Neural progenitor cell (in vitro differentiated cells): Measurements from ENCODE around the gene WBP4. TPM values are rescaled to one million over a fixed set of nuclear protein-coding genes. Genes with fewer than 3 reads are reported as not detected.

Source experiments
- DNase-seq: peaks from one replicate; pipeline ENCODE4 v3.0.0-alpha.2; 2016; ENCODE audit warnings: low spot score
- H2AFZ ChIP-seq: fragments of 200-600 bp; sonication (generic); replicated peaks from 2 replicates; pipeline ENCODE4 v1.6.1; 2016; ENCODE audit warnings: antibody characterized with exemption
- H3F3A ChIP-seq: fragments of 200-600 bp; sonication (generic); 2 replicates; pipeline ENCODE4 v1.6.1; 2016; ENCODE audit warnings: antibody characterized with exemption, low read depth
- H3K27ac ChIP-seq: fragments of 200-600 bp; sonication (generic); 2 replicates; pipeline ENCODE4 v1.5.1; 2016; ENCODE audit warnings: mild to moderate bottlenecking
- H3K27me3 ChIP-seq: fragments of 200-600 bp; sonication (generic); 2 replicates; pipeline ENCODE4 v1.6.1; 2016; ENCODE audit warnings: mild to moderate bottlenecking, moderate library complexity
- H3K36me3 ChIP-seq: fragments of 200-600 bp; sonication (generic); 2 replicates; pipeline ENCODE4 v1.5.1; 2016
- H3K4me1 ChIP-seq: fragments of 200-600 bp; sonication (generic); 2 replicates; pipeline ENCODE4 v1.6.1; 2016; ENCODE audit warnings: mixed run types
- H3K4me2 ChIP-seq: fragments of 200-600 bp; sonication (generic); 2 replicates; pipeline ENCODE4 v1.6.1; 2016
- H3K4me3 ChIP-seq: fragments of 200-600 bp; sonication (generic); 2 replicates; pipeline ENCODE4 v1.5.1; 2016
- H3K79me2 ChIP-seq: fragments of 200-600 bp; sonication (generic); 2 replicates; pipeline ENCODE4 v1.6.1; 2016; ENCODE audit warnings: low read depth
- H3K9ac ChIP-seq: fragments of 200-600 bp; sonication (generic); 2 replicates; pipeline ENCODE4 v1.6.1; 2016
- H3K9me3 ChIP-seq: fragments of 200-600 bp; sonication (generic); 2 replicates; pipeline ENCODE4 v1.5.1; 2016; ENCODE audit warnings: low read depth
- H4K20me1 ChIP-seq: fragments of 200-600 bp; sonication (generic); 2 replicates; pipeline ENCODE4 v1.6.1; 2016; ENCODE audit warnings: low read depth
- H3K27ac Mint-ChIP-seq: 3 replicates; pipeline ENCODE4 v1.8.0; 2021; ENCODE audit warnings: mixed read lengths
- H3K27me3 Mint-ChIP-seq: 2 replicates; pipeline ENCODE4 v1.8.0; 2022; ENCODE audit warnings: low read depth, mild to moderate bottlenecking, inconsistent platforms, moderate library complexity, mixed read lengths; ENCODE audit not compliant: insufficient read depth
- H3K36me3 Mint-ChIP-seq: 3 replicates; pipeline ENCODE4 v1.8.0; 2021; ENCODE audit warnings: mixed read lengths
- H3K4me1 Mint-ChIP-seq: 3 replicates; pipeline ENCODE4 v1.8.0; 2021; ENCODE audit warnings: mixed read lengths
- H3K4me3 Mint-ChIP-seq: 3 replicates; pipeline ENCODE4 v1.8.0; 2021; ENCODE audit warnings: mild to moderate bottlenecking, moderate library complexity, mixed read lengths
- H3K9me3 Mint-ChIP-seq: 3 replicates; pipeline ENCODE4 v1.8.0; 2020; ENCODE audit warnings: mixed read lengths
- EZH2 ChIP-seq: fragments of 200-600 bp; sonication (generic); IDR thresholded peaks from 2 replicates; pipeline ENCODE4 v1.6.1; 2017; ENCODE audit warnings: antibody characterized with exemption, mild to moderate bottlenecking, moderate library complexity
- EZH2phosphoT487 ChIP-seq: fragments of 200-600 bp; sonication (generic); IDR thresholded peaks from 2 replicates; pipeline ENCODE4 v1.6.1; 2017; ENCODE audit warnings: antibody characterized with exemption
- total RNA-seq: library from RNA; depleted of rRNA; stranded (reverse); fragments of >200 nt; gene quantifications from 2 replicates; pipeline ENCODE4 v1.2.3, GENCODE V29; 2015; ENCODE audit warnings: low replicate concordance
- TF ChIP-seq, protein P1 (sequence below): fragments of 200-600 bp; sonication (generic); IDR thresholded peaks from 2 replicates; pipeline ENCODE4 v1.5.1; 2017; ENCODE audit warnings: antibody characterized with exemption, mild to moderate bottlenecking

WBP4 gene
- total RNA-seq, 1 donor from 2014 or later = 12.9 TPM

DNA sequence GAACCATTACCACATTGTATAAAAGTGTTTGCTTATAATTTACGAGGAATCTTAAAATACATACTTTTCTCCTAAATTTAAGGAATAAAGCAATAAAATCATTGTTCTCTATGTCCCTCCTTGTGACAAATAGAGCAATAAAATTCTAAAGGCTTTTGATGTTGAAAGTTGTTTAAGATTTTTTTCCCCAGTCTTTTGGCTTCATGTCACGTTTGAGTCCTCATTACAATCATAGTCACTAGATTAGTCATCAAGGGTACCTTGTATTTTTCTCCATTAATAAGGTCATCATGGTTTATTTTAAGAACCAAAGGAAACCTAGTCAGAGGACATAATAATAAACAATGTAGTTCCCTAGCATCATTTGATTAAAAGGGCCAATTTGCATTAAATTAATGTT lies 3.2 kb downstream of the WBP4 start:
- no peak for DNase-seq

DNA sequence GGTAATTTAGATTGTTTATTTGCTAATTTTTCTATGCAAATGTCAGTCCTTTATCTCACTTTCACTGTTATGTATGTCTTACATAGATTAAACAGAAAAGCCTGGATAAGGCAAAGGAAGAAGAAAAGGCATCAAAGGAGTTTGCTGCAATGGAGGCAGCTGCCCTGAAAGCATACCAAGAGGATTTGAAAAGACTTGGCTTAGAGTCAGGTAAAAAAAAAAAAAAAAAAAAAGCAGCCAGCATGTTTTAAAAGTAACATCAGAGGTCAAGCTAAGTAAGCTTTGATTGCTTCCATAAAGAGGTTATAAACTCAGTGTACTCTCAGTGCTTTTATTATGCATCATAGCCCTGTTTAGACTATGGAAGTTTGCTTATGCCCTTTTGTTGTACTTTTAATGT lies 3.8 kb downstream of the WBP4 start:
- Mint-ChIP-seq H3K36me3 (peaks cover 19% of the 10 kb centered on the region), H3K27ac (no peak overlapping the region), H3K27me3 (peaks cover 15% of the 10 kb centered on the region), H3K9me3 (peaks cover 11% of the 10 kb centered on the region), H3K4me3 (no peak overlapping the region), H3K4me1 (peaks cover 23% of the 10 kb centered on the region)
- Histone ChIP-seq H3K79me2 (peaks cover 27% of the 10 kb centered on the region), H3K4me1 (peaks cover 8% of the 10 kb centered on the region), H3K36me3 (peaks cover 20% of the 10 kb centered on the region), H3K27ac (no peak overlapping the region), H3K9me3 (no peaks in the 10 kb centered on the region), H3K4me3 (no peak overlapping the region), H3K9ac (no peak overlapping the region), H2AFZ (no peak overlapping the region), H4K20me1 (no peaks in the 10 kb centered on the region), H3K27me3 (no peaks in the 10 kb centered on the region), H3F3A (peaks cover 17% of the 10 kb centered on the region), H3K4me2 (no peak overlapping the region)
- DNase-seq = no peak
- no peak for TF ChIP-seq EZH2
- TF ChIP-seq, protein P1, sequence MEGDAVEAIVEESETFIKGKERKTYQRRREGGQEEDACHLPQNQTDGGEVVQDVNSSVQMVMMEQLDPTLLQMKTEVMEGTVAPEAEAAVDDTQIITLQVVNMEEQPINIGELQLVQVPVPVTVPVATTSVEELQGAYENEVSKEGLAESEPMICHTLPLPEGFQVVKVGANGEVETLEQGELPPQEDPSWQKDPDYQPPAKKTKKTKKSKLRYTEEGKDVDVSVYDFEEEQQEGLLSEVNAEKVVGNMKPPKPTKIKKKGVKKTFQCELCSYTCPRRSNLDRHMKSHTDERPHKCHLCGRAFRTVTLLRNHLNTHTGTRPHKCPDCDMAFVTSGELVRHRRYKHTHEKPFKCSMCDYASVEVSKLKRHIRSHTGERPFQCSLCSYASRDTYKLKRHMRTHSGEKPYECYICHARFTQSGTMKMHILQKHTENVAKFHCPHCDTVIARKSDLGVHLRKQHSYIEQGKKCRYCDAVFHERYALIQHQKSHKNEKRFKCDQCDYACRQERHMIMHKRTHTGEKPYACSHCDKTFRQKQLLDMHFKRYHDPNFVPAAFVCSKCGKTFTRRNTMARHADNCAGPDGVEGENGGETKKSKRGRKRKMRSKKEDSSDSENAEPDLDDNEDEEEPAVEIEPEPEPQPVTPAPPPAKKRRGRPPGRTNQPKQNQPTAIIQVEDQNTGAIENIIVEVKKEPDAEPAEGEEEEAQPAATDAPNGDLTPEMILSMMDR = no peak
- no peak for TF ChIP-seq EZH2phosphoT487

More for the DNA sequence above, 3.2 kb downstream of the WBP4 start:
- peaks cover 19% of the 10 kb centered on the region for H3K36me3 Mint-ChIP-seq
- peaks cover 11% of the 10 kb centered on the region for H3K9me3 Mint-ChIP-seq
- TF ChIP-seq EZH2 (no peak), EZH2phosphoT487 (no peak)
- TF ChIP-seq, protein P1 = no peak
- no peaks in the 10 kb centered on the region for H3K27me3 ChIP-seq
- no peak overlapping the region for H3K9ac ChIP-seq
- no peak overlapping the region for H3K4me3 ChIP-seq
- no peak overlapping the region for H3K4me3 Mint-ChIP-seq
- H3K9me3 ChIP-seq = no peaks in the 10 kb centered on the region
- H3K79me2 ChIP-seq = peaks cover 31% of the 10 kb centered on the region
- no peaks in the 10 kb centered on the region for H4K20me1 ChIP-seq
- H3K27ac ChIP-seq = no peak overlapping the region
- peaks cover 8% of the 10 kb centered on the region for H3K4me1 ChIP-seq
- H3K4me1 Mint-ChIP-seq = peaks cover 26% of the 10 kb centered on the region
- no peak overlapping the region for H2AFZ ChIP-seq
- H3K36me3 ChIP-seq = peaks cover 16% of the 10 kb centered on the region
- H3F3A ChIP-seq = peaks cover 23% of the 10 kb centered on the region
- H3K27ac Mint-ChIP-seq = no peak overlapping the region
- no peak overlapping the region for H3K4me2 ChIP-seq
- peaks cover 17% of the 10 kb centered on the region for H3K27me3 Mint-ChIP-seq

- TF ChIP-seq EZH2phosphoT487 (no peak), EZH2 (no peak)
- no peak overlapping the region for H3K27ac Mint-ChIP-seq
- DNase-seq = no peak
- no peaks in the 10 kb centered on the region for H3K4me1 ChIP-seq
- H3K36me3 Mint-ChIP-seq = peaks cover 43% of the 10 kb centered on the region
- H3K9me3 ChIP-seq = no peaks in the 10 kb centered on the region
- H3K4me1 Mint-ChIP-seq = no peaks in the 10 kb centered on the region
- H3K27me3 ChIP-seq = no peaks in the 10 kb centered on the region
- H3K4me3 ChIP-seq = no peak overlapping the region
- no peaks in the 10 kb centered on the region for H3K9me3 Mint-ChIP-seq
- peaks cover 32% of the 10 kb centered on the region for H3K36me3 ChIP-seq
- no peaks in the 10 kb centered on the region for H4K20me1 ChIP-seq
- H3K79me2 ChIP-seq = no peaks in the 10 kb centered on the region
- H3K27me3 Mint-ChIP-seq = no peaks in the 10 kb centered on the region
- no peak overlapping the region for H3K4me2 ChIP-seq
- no peak overlapping the region for H3K9ac ChIP-seq
- no peak overlapping the region for H3K4me3 Mint-ChIP-seq
- no peaks in the 10 kb centered on the region for H3F3A ChIP-seq
- no peak overlapping the region for H2AFZ ChIP-seq
- H3K27ac ChIP-seq = no peak overlapping the region
These were observed 13.2 kb downstream of the WBP4 start for GRCh38 chr13:41074523-41074922.

GRCh38 chr13:41075034-41075433 lies 13.7 kb downstream of the WBP4 start:
- no peak overlapping the region for H2AFZ ChIP-seq
- H3K4me1 ChIP-seq = no peaks in the 10 kb centered on the region
- peaks cover 28% of the 10 kb centered on the region for H3K36me3 ChIP-seq
- TF ChIP-seq, protein P1 = peak; percentile 65
- TF ChIP-seq EZH2phosphoT487 = no peak
- H3K79me2 ChIP-seq = no peaks in the 10 kb centered on the region
- H3K9ac ChIP-seq = no peak overlapping the region
- no peaks in the 10 kb centered on the region for H3F3A ChIP-seq
- H3K27me3 ChIP-seq = no peaks in the 10 kb centered on the region
- H3K27ac ChIP-seq = no peak overlapping the region
- no peaks in the 10 kb centered on the region for H3K9me3 ChIP-seq
- Mint-ChIP-seq H3K27me3 (no peaks in the 10 kb centered on the region), H3K36me3 (peaks cover 46% of the 10 kb centered on the region), H3K27ac (no peak overlapping the region), H3K4me3 (no peak overlapping the region), H3K9me3 (no peaks in the 10 kb centered on the region), H3K4me1 (no peaks in the 10 kb centered on the region)
- no peak overlapping the region for H3K4me3 ChIP-seq
- DNase-seq = peak; percentile 46
- H4K20me1 ChIP-seq = no peaks in the 10 kb centered on the region
- H3K4me2 ChIP-seq = no peak overlapping the region
